GM08714 (cell line): ENCODE data around the gene ANKLE2.

Source experiments
- H3K4me3 ChIP-seq: fragments of 200-500 bp; sonication (Bioruptor generic); 2 replicates; pipeline ENCODE4 v1.5.1; 2014; ENCODE audit warnings: mild to moderate bottlenecking, low read length, inconsistent platforms
- ZNF274 ChIP-seq: IDR thresholded peaks from 2 replicates; pipeline ENCODE4 v1.6.1; 2012; ENCODE audit warnings: mild to moderate bottlenecking, low read depth, low read length

Gene ANKLE2

GRCh38 chr12:132675757-132676432 is 85.7 kb downstream of the ANKLE2 start:
- no peak overlapping the region for H3K4me3 ChIP-seq
- no peak for TF ChIP-seq ZNF274
